H9 (cell line): ENCODE measurements around the gene RS1. TPM values are rescaled to one million over a fixed set of nuclear protein-coding genes. Genes with fewer than 3 reads are reported as not detected.

Experiments
- DNase-seq: peaks from one replicate; pipeline ENCODE4 v3.0.0-alpha.2; 2017
- H2AFZ ChIP-seq: one replicate; pipeline ENCODE4 v1.6.1; 2013; ENCODE audit warnings: mild to moderate bottlenecking, low read length, control low read depth, moderate library complexity
- H2AK5ac ChIP-seq: 2 replicates; pipeline ENCODE4 v1.6.1; 2013; ENCODE audit warnings: low read length, control low read depth, mixed read lengths; ENCODE audit not compliant: insufficient read length
- H2BK120ac ChIP-seq: one replicate; pipeline ENCODE4 v1.6.1; 2013; ENCODE audit warnings: low read depth, mild to moderate bottlenecking, low read length, control low read depth, inconsistent platforms; ENCODE audit not compliant: poor library complexity, severe bottlenecking
- H2BK12ac ChIP-seq: 2 replicates; pipeline ENCODE4 v1.6.1; 2013; ENCODE audit warnings: low read length, control low read depth, mixed read lengths, low read depth; ENCODE audit not compliant: insufficient read length
- H2BK15ac ChIP-seq: 2 replicates; pipeline ENCODE4 v1.6.1; 2013; ENCODE audit warnings: low read depth, low read length, control low read depth
- H2BK20ac ChIP-seq: one replicate; pipeline ENCODE4 v1.6.1; 2013; ENCODE audit warnings: low read depth, mild to moderate bottlenecking, low read length, control low read depth, inconsistent platforms; ENCODE audit not compliant: poor library complexity, severe bottlenecking
- H2BK5ac ChIP-seq: 2 replicates; pipeline ENCODE4 v1.6.1; 2013; ENCODE audit warnings: low read length, control low read depth, mixed read lengths; ENCODE audit not compliant: insufficient read length
- H3K14ac ChIP-seq: 2 replicates; pipeline ENCODE4 v1.6.1; 2013; ENCODE audit warnings: low read length, control low read depth; ENCODE audit not compliant: insufficient read depth
- H3K18ac ChIP-seq: 2 replicates; pipeline ENCODE4 v1.6.1; 2013; ENCODE audit warnings: low read depth, mild to moderate bottlenecking, mixed read lengths, low read length, control low read depth; ENCODE audit not compliant: insufficient read length
- H3K23ac ChIP-seq: 2 replicates; pipeline ENCODE4 v1.6.1; 2013; ENCODE audit warnings: low read length, control low read depth, mixed read lengths, low read depth; ENCODE audit not compliant: insufficient read length
- H3K23me2 ChIP-seq: 2 replicates; pipeline ENCODE4 v1.6.1; 2013; ENCODE audit warnings: low read depth, mild to moderate bottlenecking, mixed read lengths, low read length, control low read depth; ENCODE audit not compliant: insufficient read length, poor library complexity, severe bottlenecking
- H3K27ac ChIP-seq: 2 replicates; pipeline ENCODE4 v1.5.1; 2013; ENCODE audit warnings: low read length, control low read depth, mixed read lengths, low read depth; ENCODE audit not compliant: insufficient read length
- H3K27me3 ChIP-seq: 2 replicates; pipeline ENCODE4 v1.6.1; 2013; ENCODE audit warnings: low read length, control low read depth, inconsistent platforms; ENCODE audit not compliant: insufficient read depth
- H3K4ac ChIP-seq: 2 replicates; pipeline ENCODE4 v1.6.1; 2013; ENCODE audit warnings: low read depth, mild to moderate bottlenecking, control low read depth, inconsistent platforms, low read length, moderate library complexity
- H3K4me1 ChIP-seq: 2 replicates; pipeline ENCODE4 v1.6.1; 2013; ENCODE audit warnings: low read length, control low read depth, inconsistent platforms; ENCODE audit not compliant: insufficient read depth
- H3K4me2 ChIP-seq: 2 replicates; pipeline ENCODE4 v1.6.1; 2013; ENCODE audit warnings: low read length, control low read depth, mixed read lengths; ENCODE audit not compliant: insufficient read length, insufficient read depth
- H3K56ac ChIP-seq: 2 replicates; pipeline ENCODE4 v1.6.1; 2013; ENCODE audit warnings: low read depth, mild to moderate bottlenecking, mixed read lengths, low read length, control low read depth; ENCODE audit not compliant: insufficient read length
- H3K79me1 ChIP-seq: 2 replicates; pipeline ENCODE4 v1.6.1; 2013; ENCODE audit warnings: low read depth, mild to moderate bottlenecking, moderate library complexity, low read length, control low read depth, inconsistent platforms; ENCODE audit not compliant: insufficient read depth, poor library complexity, severe bottlenecking
- H3K79me2 ChIP-seq: 2 replicates; pipeline ENCODE4 v1.6.1; 2013; ENCODE audit warnings: low read length, control low read depth, inconsistent platforms; ENCODE audit not compliant: insufficient read depth
- H3K9ac ChIP-seq: 2 replicates; pipeline ENCODE4 v1.6.1; 2013; ENCODE audit warnings: low read length, control low read depth, mixed read lengths; ENCODE audit not compliant: insufficient read length; ENCODE audit errors: extremely low read depth
- H3K9me3 ChIP-seq: one replicate; pipeline ENCODE4 v1.6.1; 2013; ENCODE audit warnings: low read depth, low read length, inconsistent platforms; ENCODE audit not compliant: control insufficient read depth
- H3T11ph ChIP-seq: one replicate; pipeline ENCODE4 v1.6.1; 2013; ENCODE audit warnings: mild to moderate bottlenecking, low read length, control low read depth, inconsistent platforms
- H4K20me1 ChIP-seq: one replicate; pipeline ENCODE4 v1.6.1; 2013; ENCODE audit not compliant: control insufficient read depth, insufficient read length, insufficient read depth
- H4K5ac ChIP-seq: 2 replicates; pipeline ENCODE4 v1.6.1; 2013; ENCODE audit warnings: low read depth, mild to moderate bottlenecking, mixed read lengths, low read length, control low read depth; ENCODE audit not compliant: insufficient read length
- H4K8ac ChIP-seq: replicated peaks from 2 replicates; pipeline ENCODE4 v1.6.1; 2013; ENCODE audit warnings: low read length, control low read depth, mixed read lengths, low read depth; ENCODE audit not compliant: insufficient read length
- H4K91ac ChIP-seq: 2 replicates; pipeline ENCODE4 v1.6.1; 2013; ENCODE audit warnings: low read depth, mild to moderate bottlenecking, moderate library complexity, mixed read lengths, low read length, control low read depth; ENCODE audit not compliant: insufficient read length
- H3K27ac Mint-ChIP-seq, 3 experiments: 2 replicates in 2 of 3; 3 replicates in 1 of 3; pipeline ENCODE4 v1.8.0; 2020 to 2021; ENCODE audit warnings: mixed read lengths in 3 of 3, mild to moderate bottlenecking in 1 of 3, moderate library complexity in 1 of 3
- H3K27me3 Mint-ChIP-seq: 2 replicates; pipeline ENCODE4 v1.8.0; 2021; ENCODE audit warnings: low read depth, mild to moderate bottlenecking, moderate library complexity, mixed read lengths
- H3K36me3 Mint-ChIP-seq, 3 experiments: 2 replicates in 2 of 3; 3 replicates in 1 of 3; pipeline ENCODE4 v1.8.0; 2020 to 2021; ENCODE audit warnings: low read depth in 3 of 3, mixed read lengths in 3 of 3; ENCODE audit not compliant: insufficient read depth in 1 of 3
- H3K4me1 Mint-ChIP-seq, 2 experiments: 2 replicates each; pipeline ENCODE4 v1.8.0; 2020; ENCODE audit warnings: mixed read lengths in 2 of 2
- H3K4me3 Mint-ChIP-seq, 2 experiments: 2 replicates in 1 of 2; 3 replicates in 1 of 2; pipeline ENCODE4 v1.8.0; 2020 to 2021; ENCODE audit warnings: mild to moderate bottlenecking in 2 of 2, mixed read lengths in 2 of 2, moderate library complexity in 1 of 2
- H3K9me3 Mint-ChIP-seq, 2 experiments: 2 replicates in 1 of 2; 3 replicates in 1 of 2; pipeline ENCODE4 v1.8.0; 2020; ENCODE audit warnings: mild to moderate bottlenecking in 2 of 2, mixed read lengths in 2 of 2, moderate library complexity in 1 of 2
- WGBS: extraction: QIAGEN DNeasy Blood & Tissue Kit; methylation state at CpG from one replicate; pipeline ENCODE4 v1.1.7; 2013; ENCODE audit warnings: missing lambda C conversion rate, low lambda C conversion rate, mixed read lengths; ENCODE audit not compliant: insufficient read length; ENCODE audit errors: extremely low coverage; 5-methylcytosine and 5-hydroxymethylcytosine counted together
- total RNA-seq: library from RNA; stranded (reverse); gene quantifications from 2 replicates; pipeline ENCODE4 v1.2.1, GENCODE V29; 2021
- TF ChIP-seq, protein P1 (sequence below): fragments of 200-600 bp; sonication (generic); conservative IDR thresholded peaks from 3 replicates; pipeline ENCODE4 v1.8.0; 2021; ENCODE audit warnings: antibody characterized with exemption, mild to moderate bottlenecking

RS1 gene
- total RNA-seq, 1 experiment from 2014 or later, result not detected

DNA sequence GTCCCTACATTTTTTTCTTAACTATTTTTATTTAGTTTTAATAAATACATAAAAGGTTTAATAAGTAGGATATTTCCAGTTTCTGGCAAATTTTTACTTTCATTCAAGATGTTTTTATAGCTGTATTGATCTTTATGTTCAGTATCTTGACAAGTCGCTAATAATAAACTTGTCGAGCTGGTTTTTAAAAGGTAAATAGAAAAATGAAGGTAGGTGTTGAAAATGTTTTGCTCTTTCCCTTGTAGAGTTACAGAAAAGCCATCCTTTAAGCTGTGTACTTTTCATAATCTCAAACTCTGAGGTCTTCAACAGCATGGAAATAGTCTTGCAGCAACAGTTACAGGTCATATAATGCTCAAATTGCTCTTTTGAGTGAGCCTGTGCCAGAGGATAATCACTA is 52.6 kb downstream of the RS1 start:
- H2BK20ac ChIP-seq, result no peak overlapping the region
- no peak overlapping the region for H3K27ac Mint-ChIP-seq
- H3K36me3 Mint-ChIP-seq, result peaks cover 3 to 17% (median 17%) of the 10 kb centered on the region in 3 experiments; a peak in 6 of 7 replicates
- no peak overlapping the region for H3K4ac ChIP-seq
- no peak overlapping the region for H2BK120ac ChIP-seq
- no peak overlapping the region for H4K91ac ChIP-seq
- H3K27ac ChIP-seq, result no peak overlapping the region
- H3K23me2 ChIP-seq, result no peaks in the 10 kb centered on the region
- H3K56ac ChIP-seq, result no peak overlapping the region
- no peak overlapping the region for H2AFZ ChIP-seq
- WGBS, result 100% methylated on average over 2 of the region's 2 CpGs
- H2AK5ac ChIP-seq, result no peak overlapping the region
- H3T11ph ChIP-seq, result no peak overlapping the region
- H3K9ac ChIP-seq, result no peak overlapping the region
- H3K4me1 ChIP-seq, result no peaks in the 10 kb centered on the region
- H3K9me3 Mint-ChIP-seq, result peaks cover 45 to 51% of the 10 kb centered on the region in 2 experiments
- no peak for DNase-seq
- no peaks in the 10 kb centered on the region for H3K79me2 ChIP-seq
- H4K20me1 ChIP-seq, result no peaks in the 10 kb centered on the region
- no peak overlapping the region for H2BK5ac ChIP-seq
- peaks cover 36% of the 10 kb centered on the region for H3K9me3 ChIP-seq
- H2BK12ac ChIP-seq, result no peak overlapping the region
- H3K14ac ChIP-seq, result no peak overlapping the region
- H3K4me1 Mint-ChIP-seq, result peaks cover 6% of the 10 kb centered on the region in 2 experiments; a peak in 2 of 4 replicates
- no peak overlapping the region for H3K4me2 ChIP-seq
- H4K8ac ChIP-seq, result no peak overlapping the region
- no peaks in the 10 kb centered on the region for H3K27me3 Mint-ChIP-seq
- H3K23ac ChIP-seq, result no peak overlapping the region
- H2BK15ac ChIP-seq, result no peak overlapping the region
- TF ChIP-seq, protein P1, sequence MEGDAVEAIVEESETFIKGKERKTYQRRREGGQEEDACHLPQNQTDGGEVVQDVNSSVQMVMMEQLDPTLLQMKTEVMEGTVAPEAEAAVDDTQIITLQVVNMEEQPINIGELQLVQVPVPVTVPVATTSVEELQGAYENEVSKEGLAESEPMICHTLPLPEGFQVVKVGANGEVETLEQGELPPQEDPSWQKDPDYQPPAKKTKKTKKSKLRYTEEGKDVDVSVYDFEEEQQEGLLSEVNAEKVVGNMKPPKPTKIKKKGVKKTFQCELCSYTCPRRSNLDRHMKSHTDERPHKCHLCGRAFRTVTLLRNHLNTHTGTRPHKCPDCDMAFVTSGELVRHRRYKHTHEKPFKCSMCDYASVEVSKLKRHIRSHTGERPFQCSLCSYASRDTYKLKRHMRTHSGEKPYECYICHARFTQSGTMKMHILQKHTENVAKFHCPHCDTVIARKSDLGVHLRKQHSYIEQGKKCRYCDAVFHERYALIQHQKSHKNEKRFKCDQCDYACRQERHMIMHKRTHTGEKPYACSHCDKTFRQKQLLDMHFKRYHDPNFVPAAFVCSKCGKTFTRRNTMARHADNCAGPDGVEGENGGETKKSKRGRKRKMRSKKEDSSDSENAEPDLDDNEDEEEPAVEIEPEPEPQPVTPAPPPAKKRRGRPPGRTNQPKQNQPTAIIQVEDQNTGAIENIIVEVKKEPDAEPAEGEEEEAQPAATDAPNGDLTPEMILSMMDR, result no peak
- H3K27me3 ChIP-seq, result no peaks in the 10 kb centered on the region
- no peak overlapping the region for H4K5ac ChIP-seq
- no peak overlapping the region for H3K18ac ChIP-seq
- H3K79me1 ChIP-seq, result no peaks in the 10 kb centered on the region
- H3K4me3 Mint-ChIP-seq, result no peak overlapping the region
